ENCODE data around the gene ANAPC2. TPM values are rescaled to one million over a fixed set of nuclear protein-coding genes. Genes with fewer than 3 reads are reported as not detected.

Gene ANAPC2
- total and polyA plus RNA-seq, 12 donors: 23.7 to 69.6 (median 27.7) TPM

DNA sequence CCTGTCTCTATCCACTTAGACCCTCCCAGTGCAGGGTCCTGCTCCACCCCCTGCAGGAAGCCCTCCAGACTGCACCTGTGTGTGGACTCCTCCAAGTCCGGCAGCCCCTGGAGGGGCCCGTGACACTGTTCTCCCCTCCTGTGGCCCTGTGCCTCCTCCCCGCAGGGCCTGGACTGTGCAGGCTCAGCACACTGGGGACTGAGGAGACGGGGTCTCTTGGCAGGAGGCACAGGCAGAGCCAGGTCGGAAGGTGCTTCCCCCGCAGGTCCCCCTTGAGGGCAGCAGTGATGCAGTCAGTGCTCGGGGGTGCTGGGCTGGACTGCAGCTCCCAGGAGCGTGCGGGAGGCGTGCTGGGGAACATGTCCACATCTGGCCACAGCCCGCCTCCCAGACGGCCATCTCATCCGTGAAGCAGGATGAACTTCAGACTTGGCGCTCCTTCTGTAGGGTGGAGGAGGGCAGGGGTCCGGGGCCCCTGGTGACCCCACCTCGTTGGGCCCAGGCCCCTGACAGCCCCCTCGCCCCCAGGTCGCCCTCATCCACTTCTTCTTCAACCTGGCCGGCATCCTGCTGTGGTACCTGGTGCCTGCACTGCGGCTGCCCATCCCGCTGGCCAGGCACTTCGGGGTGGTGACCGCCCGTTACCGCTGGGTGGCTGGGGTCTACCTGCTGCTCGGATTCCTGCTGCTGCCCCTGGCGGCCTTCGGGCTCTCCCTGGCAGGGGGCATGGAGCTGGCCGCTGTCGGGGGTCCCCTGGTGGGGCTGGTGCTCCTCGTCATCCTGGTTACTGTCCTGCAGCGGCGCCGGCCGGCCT, 47.3 kb upstream of the ANAPC2 start:
- 66 to 69% methylated on average over 33 to 35 of the region's 35 CpGs for WGBS, 2 donors
- intact Hi-C loops (cut with DNase I): loop anchor here in 2 of 10 donors (5.0 to 10.0 kb wide), 2 partner anchors 118 to 451 kb away; no protein-coding TSS in a partner anchor
- Histone ChIP-seq H3K9me3 (no peaks in the 10 kb centered on the region), H3K36me3 (no peaks in the 10 kb centered on the region), H3K27me3 (peaks cover 9 to 42% (median 38%) of the 10 kb centered on the region in 7 donors), H3K4me1 (peaks cover 14 to 47% (median 32%) of the 10 kb centered on the region in 9 donors), H3K27ac (no peak overlapping the region), H3K4me3 (peak overlapping the region in 8 of 10 donors; percentile 9 to 40 (median 32))
- no peak for DNase-seq
- TF ChIP-seq, protein P1, sequence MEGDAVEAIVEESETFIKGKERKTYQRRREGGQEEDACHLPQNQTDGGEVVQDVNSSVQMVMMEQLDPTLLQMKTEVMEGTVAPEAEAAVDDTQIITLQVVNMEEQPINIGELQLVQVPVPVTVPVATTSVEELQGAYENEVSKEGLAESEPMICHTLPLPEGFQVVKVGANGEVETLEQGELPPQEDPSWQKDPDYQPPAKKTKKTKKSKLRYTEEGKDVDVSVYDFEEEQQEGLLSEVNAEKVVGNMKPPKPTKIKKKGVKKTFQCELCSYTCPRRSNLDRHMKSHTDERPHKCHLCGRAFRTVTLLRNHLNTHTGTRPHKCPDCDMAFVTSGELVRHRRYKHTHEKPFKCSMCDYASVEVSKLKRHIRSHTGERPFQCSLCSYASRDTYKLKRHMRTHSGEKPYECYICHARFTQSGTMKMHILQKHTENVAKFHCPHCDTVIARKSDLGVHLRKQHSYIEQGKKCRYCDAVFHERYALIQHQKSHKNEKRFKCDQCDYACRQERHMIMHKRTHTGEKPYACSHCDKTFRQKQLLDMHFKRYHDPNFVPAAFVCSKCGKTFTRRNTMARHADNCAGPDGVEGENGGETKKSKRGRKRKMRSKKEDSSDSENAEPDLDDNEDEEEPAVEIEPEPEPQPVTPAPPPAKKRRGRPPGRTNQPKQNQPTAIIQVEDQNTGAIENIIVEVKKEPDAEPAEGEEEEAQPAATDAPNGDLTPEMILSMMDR (IDR thresholded peaks at IDR 0.05): no peak
- no peak for ATAC-seq

DNA sequence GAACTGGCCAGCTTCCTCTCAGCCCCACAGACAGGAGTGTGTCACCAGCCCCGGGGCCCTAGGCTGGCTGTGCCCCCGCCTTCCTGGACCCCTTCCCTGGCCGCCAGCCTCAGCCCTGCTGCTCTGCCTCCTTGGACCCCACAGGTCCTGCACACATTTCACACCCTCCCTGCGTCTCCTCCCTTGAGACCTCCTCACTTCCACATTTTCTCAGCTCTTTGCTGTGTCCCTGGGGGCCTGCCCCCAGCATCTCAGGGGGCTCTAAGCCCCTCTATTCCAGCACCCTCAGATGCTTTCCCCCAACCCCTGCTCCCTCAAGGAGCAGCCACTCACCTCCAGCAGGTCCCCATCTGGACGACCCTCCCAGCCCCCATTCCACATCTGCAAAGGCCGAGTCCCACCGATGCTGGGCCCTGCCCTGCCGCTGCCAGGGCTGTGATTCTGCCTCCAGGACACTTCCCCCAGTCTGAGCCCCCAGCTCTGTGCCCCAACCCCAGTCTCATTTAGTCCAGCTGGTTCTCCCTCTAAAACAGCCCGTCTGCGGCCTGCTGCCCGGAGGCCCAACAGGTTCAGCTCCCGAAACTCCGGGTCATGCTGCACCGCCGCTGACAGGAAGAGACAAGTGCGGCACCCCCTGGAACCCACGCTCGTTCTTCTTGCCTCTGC, 46.5 kb upstream of the ANAPC2 start:
- Histone ChIP-seq H3K4me1 (peaks cover 14 to 43% (median 27%) of the 10 kb centered on the region in 9 donors), H3K27me3 (peaks cover 13 to 49% (median 45%) of the 10 kb centered on the region in 7 donors), H3K4me3 (no peak overlapping the region), H3K36me3 (no peaks in the 10 kb centered on the region), H3K9me3 (no peaks in the 10 kb centered on the region), H3K27ac (no peak overlapping the region)
- 69 to 76% methylated on average over 18 of the region's 18 CpGs for WGBS, 2 donors
- TF ChIP-seq, protein P1 (IDR thresholded peaks at IDR 0.05): no peak
- DNase-seq (no peak), ATAC-seq (no peak)
- intact Hi-C loops (cut with DNase I): loop anchor here in 2 of 10 donors (5.0 to 10.0 kb wide), 2 partner anchors 118 to 450 kb away; no protein-coding TSS in a partner anchor

DNA sequence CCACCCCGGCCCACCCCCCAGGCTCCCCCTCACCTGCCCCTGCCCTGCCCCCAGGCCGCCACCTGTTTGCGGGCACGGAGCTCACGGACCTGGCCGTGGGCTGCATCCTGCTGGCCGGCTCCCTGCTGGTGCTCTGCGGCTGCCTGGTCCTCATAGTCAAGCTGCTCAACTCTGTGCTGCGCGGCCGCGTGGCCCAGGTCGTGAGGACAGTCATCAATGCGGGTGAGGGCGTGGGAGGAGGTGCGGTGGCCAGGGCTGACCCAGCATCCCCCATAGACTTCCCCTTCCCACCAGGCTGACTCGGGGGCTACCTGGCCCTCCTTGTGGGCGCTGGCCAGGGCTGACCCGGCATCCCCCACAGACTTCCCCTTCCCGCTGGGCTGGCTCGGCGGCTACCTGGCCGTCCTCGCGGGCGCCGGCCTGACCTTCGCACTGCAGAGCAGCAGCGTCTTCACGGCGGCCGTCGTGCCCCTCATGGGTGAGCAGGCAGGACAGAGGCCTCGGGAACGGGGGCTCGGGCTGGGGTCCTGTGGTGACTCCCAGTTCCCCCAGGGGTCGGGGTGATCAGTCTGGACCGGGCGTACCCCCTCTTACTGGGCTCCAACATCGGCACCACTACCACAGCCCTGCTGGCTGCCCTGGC, 45.8 kb upstream of the ANAPC2 start:
- no peak for ATAC-seq
- 58 to 71% methylated on average over 33 to 40 of the region's 40 CpGs for WGBS, 2 donors
- Histone ChIP-seq H3K27me3 (peaks cover 16 to 57% (median 52%) of the 10 kb centered on the region in 7 donors), H3K4me1 (peaks cover 11 to 36% (median 23%) of the 10 kb centered on the region in 9 donors), H3K36me3 (no peaks in the 10 kb centered on the region), H3K9me3 (no peaks in the 10 kb centered on the region), H3K4me3 (no peak overlapping the region), H3K27ac (no peak overlapping the region)
- no peak for DNase-seq
- intact Hi-C loops (cut with DNase I): loop anchor here in 1 of 10 donors (10.0 kb wide), 1 partner anchor 449 kb away; no protein-coding TSS in a partner anchor
- TF ChIP-seq, protein P1 (IDR thresholded peaks at IDR 0.05): no peak

Measured in heart right ventricle (tissue), 16 donors.